IMR-90 (cell line): ENCODE measurements around the gene TRMT13. TPM values are rescaled to one million over a fixed set of nuclear protein-coding genes. Genes with fewer than 3 reads are reported as not detected.

Source experiments
- ATAC-seq: fragments of 200-7000 bp; cut with Tn5 transposase; 2 replicates; pipeline ENCODE4 v1.9.1; 2020; ENCODE audit warnings: low read depth, mild to moderate bottlenecking, moderate library complexity
- BruUV-seq: library from RNA; stranded (reverse); fragments of 400-500 nt; replicated peaks from 2 replicates; lab custom pipeline; 2021; lab: Mats Ljungman, UMichigan
- CTCF ChIA-PET: fragments of 300-600 bp; formaldehyde crosslinking; extraction: SDS; loops from one replicate; lab custom pipeline; 2021; ENCODE audit warnings: antibody characterized with exemption; lab: Yijun Ruan, JAX
- POLR2A ChIA-PET: fragments of 300-600 bp; sonication (Branson Sonifier 250); formaldehyde crosslinking; loops from one replicate; lab custom pipeline; 2022; ENCODE audit warnings: antibody characterized with exemption; ENCODE audit not compliant: unreplicated experiment; lab: Charles Lee
- DNase-seq: peaks from one replicate; pipeline ENCODE4 v3.0.0; 2013
- H2AFZ ChIP-seq: replicated peaks from 2 replicates; pipeline ENCODE3; 2013; ENCODE audit warnings: low read length, mild to moderate bottlenecking; ENCODE audit not compliant: poor library complexity
- H2AK5ac ChIP-seq: 2 replicates; pipeline ENCODE4 v1.6.1; 2013; ENCODE audit warnings: low read depth, low read length, inconsistent platforms
- H2AK9ac ChIP-seq: replicated peaks from 2 replicates; pipeline ENCODE3; 2013; ENCODE audit warnings: mild to moderate bottlenecking, low read depth, low read length, moderate library complexity; ENCODE audit not compliant: poor library complexity
- H2BK120ac ChIP-seq: 2 replicates; pipeline ENCODE4 v1.6.1; 2013; ENCODE audit warnings: low read depth, low read length, inconsistent platforms
- H2BK15ac ChIP-seq: 3 replicates; pipeline ENCODE4 v1.6.1; 2013; ENCODE audit warnings: low read depth, low read length, inconsistent platforms
- H2BK20ac ChIP-seq: 2 replicates; pipeline ENCODE4 v1.6.1; 2013; ENCODE audit warnings: low read depth, mild to moderate bottlenecking, inconsistent platforms, low read length, moderate library complexity
- H2BK5ac ChIP-seq: 2 replicates; pipeline ENCODE4 v1.6.1; 2013; ENCODE audit warnings: mild to moderate bottlenecking, low read depth, low read length, inconsistent platforms; ENCODE audit not compliant: poor library complexity, severe bottlenecking
- H3K14ac ChIP-seq: replicated peaks from 2 replicates; pipeline ENCODE4 v1.6.1; 2013; ENCODE audit warnings: low read depth, low read length, inconsistent platforms
- H3K18ac ChIP-seq: 2 replicates; pipeline ENCODE4 v1.6.1; 2013; ENCODE audit warnings: low read depth, low read length, control low read depth
- H3K23ac ChIP-seq: 2 replicates; pipeline ENCODE4 v1.6.1; 2013; ENCODE audit warnings: low read depth, low read length, inconsistent platforms
- H3K27ac ChIP-seq: 2 replicates; pipeline ENCODE4 v1.5.1; 2013; ENCODE audit warnings: mild to moderate bottlenecking, control low read depth, low read length; ENCODE audit not compliant: insufficient read depth
- H3K27me3 ChIP-seq: 2 replicates; pipeline ENCODE4 v1.6.1; 2013; ENCODE audit warnings: low read length; ENCODE audit not compliant: control insufficient read depth, insufficient read depth
- H3K36me3 ChIP-seq: 2 replicates; pipeline ENCODE4 v1.6.1; 2013; ENCODE audit warnings: low read length, mixed read lengths; ENCODE audit not compliant: control insufficient read depth, insufficient read depth
- H3K4ac ChIP-seq: 2 replicates; pipeline ENCODE4 v1.6.1; 2013; ENCODE audit warnings: low read depth, low read length, inconsistent platforms
- H3K4me1 ChIP-seq: 2 replicates; pipeline ENCODE4 v1.6.1; 2013; ENCODE audit warnings: low read length, mixed read lengths; ENCODE audit not compliant: control insufficient read depth, insufficient read depth
- H3K4me2 ChIP-seq: 2 replicates; pipeline ENCODE4 v1.6.1; 2013; ENCODE audit warnings: low read depth, mild to moderate bottlenecking, control low read depth, low read length, moderate library complexity
- H3K4me3 ChIP-seq: 2 replicates; pipeline ENCODE4 v1.5.1; 2013; ENCODE audit warnings: low read depth, mild to moderate bottlenecking, control low read depth, low read length, moderate library complexity; ENCODE audit not compliant: insufficient read depth
- H3K56ac ChIP-seq: 2 replicates; pipeline ENCODE4 v1.6.1; 2013; ENCODE audit warnings: low read length, inconsistent platforms; ENCODE audit not compliant: insufficient read depth; ENCODE audit errors: extremely low read depth
- H3K79me1 ChIP-seq, 2 experiments: 2 replicates each; pipeline ENCODE4 v1.6.1; 2013; ENCODE audit warnings: low read length in 2 of 2, inconsistent platforms in 1 of 2, low read depth in 1 of 2
- H3K9ac ChIP-seq: 2 replicates; pipeline ENCODE4 v1.6.1; 2013; ENCODE audit warnings: low read depth, low read length, control low read depth
- H3K9me1 ChIP-seq: 2 replicates; pipeline ENCODE4 v1.6.1; 2013; ENCODE audit warnings: low read length, inconsistent platforms; ENCODE audit not compliant: insufficient read depth
- H3K9me3 ChIP-seq: 2 replicates; pipeline ENCODE4 v1.6.1; 2013; ENCODE audit warnings: low read length; ENCODE audit not compliant: control insufficient read depth, insufficient read depth
- H4K20me1 ChIP-seq: 2 replicates; pipeline ENCODE4 v1.6.1; 2013; ENCODE audit warnings: low read length, inconsistent platforms; ENCODE audit not compliant: insufficient read depth
- H4K5ac ChIP-seq: 2 replicates; pipeline ENCODE4 v1.6.1; 2013; ENCODE audit warnings: mild to moderate bottlenecking, low read depth, low read length, control low read depth
- H4K8ac ChIP-seq, 2 experiments: 2 replicates each; pipeline ENCODE4 v1.6.1; 2013; ENCODE audit warnings: low read depth in 2 of 2, low read length in 2 of 2, control low read depth in 1 of 2, inconsistent platforms in 1 of 2
- H4K91ac ChIP-seq: 2 replicates; pipeline ENCODE4 v1.6.1; 2013; ENCODE audit warnings: low read depth, low read length, inconsistent platforms; ENCODE audit not compliant: insufficient read depth
- CEBPB ChIP-seq: IDR thresholded peaks from 2 replicates; pipeline ENCODE4 v1.6.1; 2012; ENCODE audit warnings: low read depth, low read length, improper control_type of control experiment
- MAFK ChIP-seq: IDR thresholded peaks from 2 replicates; pipeline ENCODE4 v1.6.1; 2012; ENCODE audit warnings: low read depth, low read length, improper control_type of control experiment
- MXI1 ChIP-seq: IDR thresholded peaks from 2 replicates; pipeline ENCODE4 v1.6.1; 2012; ENCODE audit warnings: low read depth, mild to moderate bottlenecking, low read length, moderate library complexity, borderline replicate concordance
- RCOR1 ChIP-seq: IDR thresholded peaks from 2 replicates; pipeline ENCODE4 v1.6.1; 2012; ENCODE audit warnings: mild to moderate bottlenecking, low read length, improper control_type of control experiment; ENCODE audit not compliant: insufficient replicate concordance
- WGBS, 2 experiments: methylation state at CpG; one replicate each; pipeline versions ENCODE4 v1.1.5 to v1.1.7; 2013; ENCODE audit warnings: missing lambda C conversion rate in 2 of 2; ENCODE audit not compliant: insufficient read length in 1 of 2; ENCODE audit errors: extremely low coverage in 2 of 2; 5-methylcytosine and 5-hydroxymethylcytosine counted together
- dilution Hi-C: fragments of 300-500 bp; cut with HindIII; formaldehyde crosslinking; loops from one replicate; pipeline ENCODE4 v1.14.3; 2018; ENCODE audit warnings: low sequenced_read_pairs; ENCODE audit not compliant: unreplicated experiment
- in situ Hi-C: fragments of 300-500 bp; cut with MboI; formaldehyde crosslinking; loops from 3 replicates; pipeline ENCODE4 v1.14.3; 2019; ENCODE audit warnings: low sequenced_read_pairs, inconsistent platforms, mixed read lengths
- intact Hi-C: fragments of 100-400 bp; cut with micrococcal nuclease; formaldehyde crosslinking; loops from 2 replicates; pipeline ENCODE4 v1.10.0; 2022
- polyA plus RNA-seq, 3 experiments: library from polyadenylated mRNA; depleted of rRNA; stranded (reverse); fragments of >200 nt; gene quantifications; 2 replicates each; pipeline ENCODE4 v1.2.3, GENCODE V29; 2012; ENCODE audit warnings: low replicate concordance in 1 of 3
- total RNA-seq: library from RNA; depleted of rRNA; stranded (reverse); fragments of >200 nt; gene quantifications from 2 replicates; pipeline ENCODE4 v1.2.3, GENCODE V29; 2012

The TRMT13 gene
- total and polyA plus RNA-seq, 2 of the 4 experiments (the other 2 are of a cell fraction) = 5.2 to 7.7 TPM

GRCh38 chr1:100107696-100108095 is 25.3 kb upstream of the TRMT13 start:
- Histone ChIP-seq H3K4me1 (peaks cover 1% of the 10 kb centered on the region; the same call in 1 of the 2 replicates), H3K27me3 (no peaks in the 10 kb centered on the region), H2AFZ (no peak overlapping the region), H3K4ac (no peak overlapping the region), H3K9me1 (no peaks in the 10 kb centered on the region), H2BK20ac (no peak overlapping the region), H2AK9ac (no peak overlapping the region), H2BK15ac (no peak overlapping the region), H4K5ac (no peak overlapping the region), H3K9me3 (no peaks in the 10 kb centered on the region), H4K91ac (no peak overlapping the region), H3K56ac (no peak overlapping the region), H3K36me3 (no peaks in the 10 kb centered on the region), H3K18ac (no peak overlapping the region), H4K8ac (no peak overlapping the region), H3K23ac (no peak overlapping the region), H3K14ac (no peak overlapping the region), H3K9ac (no peak overlapping the region), H3K79me1 (no peaks in the 10 kb centered on the region), H3K4me3 (no peak overlapping the region), H4K20me1 (no peaks in the 10 kb centered on the region), H3K27ac (no peak overlapping the region), H2BK5ac (no peak overlapping the region), H3K4me2 (no peak overlapping the region), H2AK5ac (no peak overlapping the region), H2BK120ac (no peak overlapping the region)
- no CpG with 5 or more reads among the region's 4 CpGs for WGBS, 2 experiments
- CTCF ChIA-PET = interaction anchor here (1.9 kb wide), 1 partner anchor 11 kb away, joined by 5 read pairs; no protein-coding TSS in a partner anchor
- no TSS peak for BruUV-seq
- ATAC-seq (no peak), DNase-seq (no peak)
- dilution Hi-C loops = no loop called here
- POLR2A ChIA-PET = no interaction called here
- TF ChIP-seq MXI1 (no peak), CEBPB (no peak), RCOR1 (no peak), MAFK (no peak)
- intact Hi-C loops = no loop called here
- in situ Hi-C loops = no loop called here
